Neural cell (in vitro differentiated cells): Measurements from ENCODE around the gene ACTN1. TPM values are rescaled to one million over a fixed set of nuclear protein-coding genes. Genes with fewer than 3 reads are reported as not detected.

Source experiments
- H2AFZ ChIP-seq: fragments of 200-600, 300-800 bp; sonication (generic), shearing (Covaris generic); 2 replicates; pipeline ENCODE4 v1.6.0; 2014; ENCODE audit warnings: low read depth, mild to moderate bottlenecking, antibody characterized with exemption, low read length, moderate library complexity
- H3F3A ChIP-seq: fragments of 200-600 bp; shearing (Covaris generic); 2 replicates; pipeline ENCODE4 v1.6.1; 2016; ENCODE audit warnings: mild to moderate bottlenecking, moderate library complexity, mixed read lengths, antibody characterized with exemption, low read length; ENCODE audit not compliant: insufficient read depth, poor library complexity, severe bottlenecking
- H3K27ac ChIP-seq: fragments of 200-600, 300-800 bp; sonication (generic), shearing (Covaris generic); 2 replicates; pipeline ENCODE4 v1.5.1; 2014; ENCODE audit warnings: mild to moderate bottlenecking, low read length, moderate library complexity
- H3K27me3 ChIP-seq: fragments of 300-800, 200-600 bp; sonication (generic), shearing (Covaris generic); 2 replicates; pipeline ENCODE4 v1.6.0; 2014; ENCODE audit warnings: mild to moderate bottlenecking, low read depth, low read length, moderate library complexity; ENCODE audit not compliant: insufficient read depth
- H3K36me3 ChIP-seq: fragments of 300-800, 200-600 bp; sonication (generic), shearing (Covaris generic); 2 replicates; pipeline ENCODE4 v1.5.1; 2014; ENCODE audit warnings: mild to moderate bottlenecking, antibody characterized with exemption, low read length, moderate library complexity; ENCODE audit not compliant: insufficient read depth
- H3K4me2 ChIP-seq: fragments of 300-800, 200-600 bp; sonication (generic), shearing (Covaris generic); 2 replicates; pipeline ENCODE4 v1.6.0; 2014; ENCODE audit warnings: mild to moderate bottlenecking, low read length
- H3K4me3 ChIP-seq: fragments of 300-800, 200-600 bp; sonication (generic), shearing (Covaris generic); 2 replicates; pipeline ENCODE4 v1.5.1; 2014; ENCODE audit warnings: mild to moderate bottlenecking, low read length, moderate library complexity
- H3K79me2 ChIP-seq: fragments of 200-600 bp; shearing (Covaris generic); replicated peaks from 2 replicates; pipeline ENCODE4 v1.6.0; 2014; ENCODE audit warnings: mild to moderate bottlenecking, low read length, moderate library complexity; ENCODE audit not compliant: insufficient read depth
- H3K9ac ChIP-seq: fragments of 300-800, 200-600 bp; sonication (generic), shearing (Covaris generic); 2 replicates; pipeline ENCODE4 v1.6.1; 2016; ENCODE audit warnings: mild to moderate bottlenecking, low read length, mixed read lengths
- H3K9me2 ChIP-seq: fragments of 200-600 bp; shearing (Covaris generic); 2 replicates; pipeline ENCODE4 v1.6.1; 2016; ENCODE audit warnings: mild to moderate bottlenecking, low read length, mixed read lengths; ENCODE audit not compliant: insufficient read depth
- H3K9me3 ChIP-seq: fragments of 200-600, 300-800 bp; sonication (generic), shearing (Covaris generic); 2 replicates; pipeline ENCODE4 v1.6.1; 2016; ENCODE audit warnings: mild to moderate bottlenecking, mixed run types, low read length, moderate library complexity, mixed read lengths
- H4K20me1 ChIP-seq: fragments of 200-600 bp; shearing (Covaris generic); 2 replicates; pipeline ENCODE4 v1.6.1; 2016; ENCODE audit warnings: mild to moderate bottlenecking, mixed run types; ENCODE audit not compliant: insufficient read depth
- CTCF ChIP-seq: fragments of 450-650 bp; IDR thresholded peaks from 2 replicates; pipeline ENCODE4 v1.5.1; 2014; ENCODE audit warnings: antibody characterized with exemption, mild to moderate bottlenecking, moderate library complexity; ENCODE audit not compliant: poor library complexity, severe bottlenecking
- EP300 ChIP-seq: fragments of 450-650 bp; conservative IDR thresholded peaks from 2 replicates; pipeline ENCODE4 v1.6.1; 2014; ENCODE audit warnings: antibody characterized with exemption, mild to moderate bottlenecking, moderate library complexity; ENCODE audit not compliant: poor library complexity, severe bottlenecking
- MXI1 ChIP-seq: fragments of 450-650 bp; conservative IDR thresholded peaks from 2 replicates; pipeline ENCODE4 v1.6.1; 2014; ENCODE audit warnings: antibody characterized with exemption, mild to moderate bottlenecking; ENCODE audit not compliant: poor library complexity, severe bottlenecking
- POLR2AphosphoS5 ChIP-seq: IDR thresholded peaks from 2 replicates; pipeline ENCODE4 v1.6.1; 2012
- RAD21 ChIP-seq: fragments of 450-650 bp; conservative IDR thresholded peaks from 2 replicates; pipeline ENCODE4 v1.6.1; 2014; ENCODE audit warnings: antibody characterized with exemption, mild to moderate bottlenecking, moderate library complexity
- REST ChIP-seq: IDR thresholded peaks from 2 replicates; pipeline ENCODE4 v1.6.1; 2012; ENCODE audit warnings: borderline replicate concordance
- SMC3 ChIP-seq: fragments of 450-650 bp; conservative IDR thresholded peaks from 2 replicates; pipeline ENCODE4 v1.6.1; 2014; ENCODE audit warnings: antibody characterized with exemption, mild to moderate bottlenecking, moderate library complexity; ENCODE audit not compliant: poor library complexity
- polyA plus RNA-seq: library from polyadenylated mRNA; depleted of rRNA; stranded (reverse); fragments of >200 nt; gene quantifications from 2 replicates; pipeline ENCODE4 v1.2.3, GENCODE V29; 2014
- small RNA-seq, 3 experiments: library from RNA; depleted of rRNA; stranded (forward); fragments of <200 nt; gene quantifications; one replicate each; pipeline ENCODE3, GENCODE V24; 2012

Gene ACTN1
- polyA plus RNA-seq, 1 donor from 2014 or later = 10.8 TPM

GRCh38 chr14:68824207-68824516, 154.9 kb downstream of the ACTN1 start:
- H3K9ac ChIP-seq = no peak overlapping the region
- H3K79me2 ChIP-seq = no peaks in the 10 kb centered on the region

More at GRCh38 chr14:68824207-68824516, 154.9 kb downstream of the ACTN1 start:
- no peaks in the 10 kb centered on the region for H4K20me1 ChIP-seq
- no peak for TF ChIP-seq CTCF
- no peak for TF ChIP-seq POLR2AphosphoS5
- no peak for TF ChIP-seq MXI1
- TF ChIP-seq RAD21 = no peak
- no peak for TF ChIP-seq REST
- no peak for TF ChIP-seq EP300
- no peak for TF ChIP-seq SMC3
- H3K9me2 ChIP-seq = no peaks in the 10 kb centered on the region
- H2AFZ ChIP-seq = no peak overlapping the region
- no peaks in the 10 kb centered on the region for H3F3A ChIP-seq
- no peaks in the 10 kb centered on the region for H3K36me3 ChIP-seq
- no peaks in the 10 kb centered on the region for H3K27me3 ChIP-seq
- no peak overlapping the region for H3K27ac ChIP-seq
- no peak overlapping the region for H3K4me2 ChIP-seq
- no peaks in the 10 kb centered on the region for H3K9me3 ChIP-seq
- H3K4me3 ChIP-seq = no peak overlapping the region

Small RNA genes lying within 50 kb of the gene (small RNA-seq; reads per million reads assigned to genes)
- gene BANF1P1 = 0 to 0.03 (median 0) reads per million in 3 experiments
- gene HMGN1P3 = 0 reads per million in 3 experiments
- gene RPS29P1 = 0 reads per million in 3 experiments

Other genes with a start within 250 kb of the ACTN1 start
- gene ZFP36L1, start 186.2 kb downstream of the ACTN1 start, polyA plus RNA-seq = 0.12 and 0.48 TPM in 2 replicates
- gene DCAF5, start 173.8 kb upstream of the ACTN1 start, polyA plus RNA-seq = 33.5 and 34.6 TPM in 2 replicates
- 43.3 and 49.9 TPM in 2 replicates for gene EXD2, start 212.2 kb upstream of the ACTN1 start, polyA plus RNA-seq